ENCODE measurements around the gene SPAG5. TPM values are rescaled to one million over a fixed set of nuclear protein-coding genes. Genes with fewer than 3 reads are reported as not detected.
A peak's percentile ranks its signal among the peaks of the same experiment; 100 is the strongest.

Gene SPAG5
- total and polyA plus RNA-seq, 10 of the 15 experiments (the other 5 are each of a cell fraction or from before 2014, with no cell fraction given) = 73.5 to 171 (median 106) TPM

- H3K27ac ChIP-seq (ENCODE audit: control insufficient read depth, insufficient read depth) = peak overlapping the region; percentile 22; the same call in 1 of the 2 replicates
- no peak overlapping the region for H3K4me3 ChIP-seq
- FAIRE-seq (no peak), ATAC-seq (peak; percentile 32), DNase-seq (ENCODE audit: low read depth, low spot score) (no peak)
- no peaks in the 10 kb centered on the region for H3K27me3 ChIP-seq (replicated peaks in 1 of 2; ENCODE audit: control insufficient read depth in 2 of 2, insufficient read depth in 2 of 2, low read length in 1 of 2)
- CTCF ChIA-PET = interaction anchor here (1.3 to 1.4 kb wide), 4 partner anchors 10 to 28 kb away, joined by 3 to 9 read pairs (median 4); no protein-coding TSS in a partner anchor
- H3K4me1 ChIP-seq (ENCODE audit: control insufficient read depth, insufficient read depth, low read length) = peaks cover 29% of the 10 kb centered on the region
- no peaks in the 10 kb centered on the region for H4K20me1 ChIP-seq (ENCODE audit: control insufficient read depth, insufficient read depth)
- no peak overlapping the region for H2AFZ ChIP-seq (ENCODE audit: control insufficient read depth, low read depth, low read length)
- POLR2A ChIA-PET = interaction anchor here (0.6 to 7.1 kb wide), 9 partner anchors 9 to 153 kb away, joined by 3 to 91 read pairs (median 4); partner anchors contain the start of gene PIGS
- H3K4me2 ChIP-seq (ENCODE audit: control insufficient read depth, insufficient read depth) = no peak overlapping the region; the same call in 1 of the 2 replicates
- peaks cover 30 to 34% of the 10 kb centered on the region in 2 experiments for H3K36me3 ChIP-seq (ENCODE audit: control insufficient read depth in 2 of 2, insufficient read depth in 2 of 2, low read length in 1 of 2)
- in situ Hi-C loops (cut with MboI) (no loop called here), intact Hi-C loops (cut with micrococcal nuclease; ENCODE audit: unreplicated experiment) (no loop called here)
- SMC1A ChIA-PET (ENCODE audit: uncharacterized antibody, unreplicated experiment) = interaction anchor here (0.9 to 3.0 kb wide), 4 partner anchors 14 to 79 kb away, joined by 3 to 13 read pairs (median 3); no protein-coding TSS in a partner anchor
- peaks cover 16% of the 10 kb centered on the region for H3K79me2 ChIP-seq (ENCODE audit: control insufficient read depth, insufficient read depth, low read length)
- H3K9me3 ChIP-seq (replicated peaks; ENCODE audit: control insufficient read depth, insufficient read depth, low read length) = no peaks in the 10 kb centered on the region
- no TSS peak for BruUV-seq (replicated peaks)
- WGBS (ENCODE audit: insufficient coverage, insufficient replicate concordance, low lambda C conversion rate, missing lambda C conversion rate) = 2% methylated on average over 4 of the region's 4 CpGs
- no peak overlapping the region for H3K9ac ChIP-seq (ENCODE audit: control insufficient read depth, insufficient read depth, low read length)
- RAD21 ChIA-PET (ENCODE audit: unreplicated experiment) = interaction anchor here (0.8 to 1.4 kb wide), 5 partner anchors 10 to 33 kb away, joined by 3 to 4 read pairs (median 3); no protein-coding TSS in a partner anchor
- TF ChIP-seq ZNF687 (IDR thresholded peaks at IDR 0.05) (no peak), NR2F1 (conservative IDR thresholded peaks at IDR 0.05) (no peak), RBBP5 (conservative IDR thresholded peaks at IDR 0.05) (no peak), EED (IDR thresholded peaks at IDR 0.05; ENCODE audit: low read depth) (peak; percentile 85), SREBF1 (IDR thresholded peaks at IDR 0.05; ENCODE audit: low read length) (no peak), IRF4 (IDR thresholded peaks at IDR 0.05; ENCODE audit: low read depth, low read length) (peak; percentile 94), YY1 (IDR thresholded peaks at IDR 0.05; ENCODE audit: low read depth, low read length) (0 out of 2 replicates have a peak, but pooled peaks have one; percentile 17), EGR1 (IDR thresholded peaks at IDR 0.05; ENCODE audit: borderline replicate concordance in 1 of 2, low read depth in 2 of 2, low read length in 2 of 2) (no peak), CBFB (IDR thresholded peaks at IDR 0.05; ENCODE audit: low read depth) (no peak), JUND (IDR thresholded peaks at IDR 0.05; ENCODE audit: low read depth, low read length) (peak; percentile 56; the same call in 1 of the 2 replicates), DPF2 (IDR thresholded peaks at IDR 0.05) (peak; percentile 33; the same call in 1 of the 2 replicates), IKZF1 (conservative IDR thresholded peaks at IDR 0.05) (0 out of 2 replicates have a peak, but pooled peaks have one; percentile 16), NFXL1 (IDR thresholded peaks at IDR 0.05; ENCODE audit: borderline replicate concordance) (no peak), FOXK2 (IDR thresholded peaks at IDR 0.05) (no peak), RAD21 (IDR thresholded peaks at IDR 0.05; ENCODE audit: insufficient read depth, low read depth, low read length) (no peak), RUNX3 (IDR thresholded peaks at IDR 0.05; ENCODE audit: low read length) (peak; percentile 94), SIN3A (IDR thresholded peaks at IDR 0.05; ENCODE audit: low read depth, low read length) (no peak), BCL11A (IDR thresholded peaks at IDR 0.05; ENCODE audit: low read depth, low read length) (peak; percentile 67), ZSCAN29 (IDR thresholded peaks at IDR 0.05) (no peak), POLR2AphosphoS5 (IDR thresholded peaks at IDR 0.05; ENCODE audit: low read length) (no peak), ZNF217 (IDR thresholded peaks at IDR 0.05) (no peak), JUNB (IDR thresholded peaks at IDR 0.05) (peak; percentile 95)
- TF ChIP-seq, protein P1, sequence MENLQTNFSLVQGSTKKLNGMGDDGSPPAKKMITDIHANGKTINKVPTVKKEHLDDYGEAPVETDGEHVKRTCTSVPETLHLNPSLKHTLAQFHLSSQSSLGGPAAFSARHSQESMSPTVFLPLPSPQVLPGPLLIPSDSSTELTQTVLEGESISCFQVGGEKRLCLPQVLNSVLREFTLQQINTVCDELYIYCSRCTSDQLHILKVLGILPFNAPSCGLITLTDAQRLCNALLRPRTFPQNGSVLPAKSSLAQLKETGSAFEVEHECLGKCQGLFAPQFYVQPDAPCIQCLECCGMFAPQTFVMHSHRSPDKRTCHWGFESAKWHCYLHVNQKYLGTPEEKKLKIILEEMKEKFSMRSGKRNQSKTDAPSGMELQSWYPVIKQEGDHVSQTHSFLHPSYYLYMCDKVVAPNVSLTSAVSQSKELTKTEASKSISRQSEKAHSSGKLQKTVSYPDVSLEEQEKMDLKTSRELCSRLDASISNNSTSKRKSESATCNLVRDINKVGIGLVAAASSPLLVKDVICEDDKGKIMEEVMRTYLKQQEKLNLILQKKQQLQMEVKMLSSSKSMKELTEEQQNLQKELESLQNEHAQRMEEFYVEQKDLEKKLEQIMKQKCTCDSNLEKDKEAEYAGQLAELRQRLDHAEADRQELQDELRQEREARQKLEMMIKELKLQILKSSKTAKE (IDR thresholded peaks at IDR 0.05; ENCODE audit: low read depth, poor library complexity, severe bottlenecking) = peak; percentile 17
Observed at GRCh38 chr17:28579526-28579925, 19.3 kb downstream of the SPAG5 start.

Data from GM12878 (cell line).